ENCODE results near the gene SUMO4.

- TF ChIP-seq CTCF (IDR thresholded peaks at IDR 0.05 in 2 of 3, conservative IDR thresholded peaks at IDR 0.05 in 1 of 3; ENCODE audit: control insufficient read depth in 2 of 3, extremely low read depth in 1 of 3, insufficient read depth in 1 of 3, low read depth in 3 of 3, low read length in 3 of 3) (no peak), USF2 (IDR thresholded peaks at IDR 0.05; ENCODE audit: borderline replicate concordance, low read depth, low read length) (no peak), REST (IDR thresholded peaks at IDR 0.05; ENCODE audit: low read depth, low read length) (no peak), SREBF2 (IDR thresholded peaks at IDR 0.05; ENCODE audit: low read length) (no peak), EP300 (IDR thresholded peaks at IDR 0.05; ENCODE audit: borderline replicate concordance in 1 of 2, control insufficient read depth in 1 of 2, low read depth in 2 of 2, low read length in 2 of 2) (no peak), FOXM1 (IDR thresholded peaks at IDR 0.05; ENCODE audit: low read depth, low read length) (no peak)
- TF ChIP-seq, protein P1, sequence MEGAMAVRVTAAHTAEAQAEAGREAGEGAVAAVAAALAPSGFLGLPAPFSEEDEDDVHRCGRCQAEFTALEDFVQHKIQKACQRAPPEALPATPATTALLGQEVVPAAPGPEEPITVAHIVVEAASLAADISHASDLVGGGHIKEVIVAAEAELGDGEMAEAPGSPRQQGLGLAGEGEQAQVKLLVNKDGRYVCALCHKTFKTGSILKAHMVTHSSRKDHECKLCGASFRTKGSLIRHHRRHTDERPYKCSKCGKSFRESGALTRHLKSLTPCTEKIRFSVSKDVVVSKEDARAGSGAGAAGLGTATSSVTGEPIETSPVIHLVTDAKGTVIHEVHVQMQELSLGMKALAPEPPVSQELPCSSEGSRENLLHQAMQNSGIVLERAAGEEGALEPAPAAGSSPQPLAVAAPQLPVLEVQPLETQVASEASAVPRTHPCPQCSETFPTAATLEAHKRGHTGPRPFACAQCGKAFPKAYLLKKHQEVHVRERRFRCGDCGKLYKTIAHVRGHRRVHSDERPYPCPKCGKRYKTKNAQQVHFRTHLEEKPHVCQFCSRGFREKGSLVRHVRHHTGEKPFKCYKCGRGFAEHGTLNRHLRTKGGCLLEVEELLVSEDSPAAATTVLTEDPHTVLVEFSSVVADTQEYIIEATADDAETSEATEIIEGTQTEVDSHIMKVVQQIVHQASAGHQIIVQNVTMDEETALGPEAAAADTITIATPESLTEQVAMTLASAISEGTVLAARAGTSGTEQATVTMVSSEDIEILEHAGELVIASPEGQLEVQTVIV (IDR thresholded peaks at IDR 0.05; ENCODE audit: borderline replicate concordance, partially characterized antibody), result no peak
- TF ChIP-seq, protein P2, sequence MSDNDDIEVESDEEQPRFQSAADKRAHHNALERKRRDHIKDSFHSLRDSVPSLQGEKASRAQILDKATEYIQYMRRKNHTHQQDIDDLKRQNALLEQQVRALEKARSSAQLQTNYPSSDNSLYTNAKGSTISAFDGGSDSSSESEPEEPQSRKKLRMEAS (IDR thresholded peaks at IDR 0.05; ENCODE audit: low read depth, low read length), result no peak
Measured at GRCh38 chr6:149414009-149414408, 13.9 kb downstream of the SUMO4 start.
